Lower leg skin (tissue), 3 donors: ENCODE results near the gene GRIN1.

Experiments
- CTCF ChIP-seq, 3 donors: fragments of 450-650 bp; IDR thresholded peaks; one replicate each; pipeline ENCODE4 v1.5.1; 2016; ENCODE audit warnings: antibody characterized with exemption in 3 of 3, mild to moderate bottlenecking in 3 of 3, moderate library complexity in 2 of 3
- POLR2A ChIP-seq, 2 donors: fragments of 450-650 bp; IDR thresholded peaks; one replicate each; pipeline ENCODE4 v1.6.1; 2016 to 2017; ENCODE audit warnings: antibody characterized with exemption in 2 of 2, mild to moderate bottlenecking in 1 of 2, moderate library complexity in 1 of 2

GRCh38 chr9:137217276-137218211 is 78.6 kb downstream of the GRIN1 start:
- no peak for TF ChIP-seq CTCF (IDR thresholded peaks at IDR 0.05)
- TF ChIP-seq POLR2A (IDR thresholded peaks at IDR 0.05): no peak
